HG02981 (cell line): Measurements from ENCODE around the gene LRRC56.
"Not testable (repeated sequence)": the region's sequence is repeated elsewhere in the genome, so short reads cannot be mapped to it uniquely, and the experiment has no call there.

Experiments used
- ATAC-seq: cut with Tn5 transposase; IDR thresholded peaks from one replicate; pipeline ENCODE4 v1.9.1; 2021; ENCODE audit warnings: mild to moderate bottlenecking, moderate library complexity; ENCODE audit not compliant: unreplicated experiment

Gene LRRC56

DNA sequence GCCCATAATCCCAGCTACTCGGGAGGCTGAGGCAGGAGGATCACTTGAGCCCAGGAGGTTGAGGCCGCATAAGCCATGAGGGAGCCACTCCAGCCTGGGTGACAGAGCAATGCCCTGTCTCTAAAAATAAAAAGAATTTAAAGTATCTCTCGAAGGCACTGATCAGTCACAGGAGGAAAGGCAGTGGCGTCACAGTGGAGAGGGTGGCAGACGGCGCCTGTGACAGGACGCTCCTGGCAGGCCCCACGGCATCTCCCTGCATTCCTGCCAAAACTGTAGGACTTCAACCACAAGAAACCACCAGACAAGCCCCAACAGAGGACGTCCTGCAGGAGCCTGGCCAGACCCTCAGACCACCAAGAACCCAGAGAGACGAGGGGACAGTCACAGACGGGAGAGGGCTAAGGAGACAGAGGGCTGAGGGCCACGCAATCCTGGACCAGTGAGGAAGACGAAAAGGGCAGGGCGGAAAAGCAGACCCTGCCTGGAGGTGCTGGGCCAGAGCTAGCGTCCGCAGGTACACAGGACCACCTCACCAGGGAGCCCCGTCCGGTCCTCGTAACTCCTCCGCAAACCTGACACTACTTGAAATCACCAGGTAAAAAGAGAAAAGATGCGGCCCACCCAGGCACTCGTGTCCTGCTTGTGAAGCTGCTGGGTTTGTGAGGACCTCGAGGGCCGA, 36.2 kb upstream of the LRRC56 start:
- ATAC-seq: no peak

DNA sequence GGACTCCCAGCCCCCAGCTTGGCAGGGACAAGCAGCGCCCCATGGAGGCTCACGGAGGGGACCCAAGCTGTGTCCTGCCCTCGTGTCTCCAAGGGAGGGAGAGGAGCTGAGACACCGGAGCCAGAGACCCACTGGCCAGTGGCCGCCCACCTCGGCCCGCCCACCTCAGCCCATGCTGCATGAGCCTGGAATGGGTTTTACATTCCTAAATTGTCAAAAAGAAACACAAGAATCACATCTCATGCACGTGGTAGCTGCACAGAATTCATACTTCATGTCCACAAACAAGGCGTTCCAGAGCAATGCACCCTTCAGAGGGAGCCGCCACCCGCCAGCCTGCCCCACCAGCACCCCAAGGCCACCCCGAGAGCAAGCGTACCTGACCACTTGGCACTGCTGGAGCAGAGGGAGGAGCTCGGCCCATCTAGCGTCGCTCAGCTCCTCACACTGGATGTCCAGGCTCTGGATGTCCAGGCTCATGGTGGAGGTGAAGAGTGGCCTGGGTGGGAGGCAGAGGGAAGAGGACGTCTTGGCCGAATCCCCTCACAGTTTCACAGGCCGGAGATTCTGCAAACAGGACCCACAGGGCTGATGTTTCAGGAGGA, 35.5 kb upstream of the LRRC56 start:
- ATAC-seq: no peak

DNA sequence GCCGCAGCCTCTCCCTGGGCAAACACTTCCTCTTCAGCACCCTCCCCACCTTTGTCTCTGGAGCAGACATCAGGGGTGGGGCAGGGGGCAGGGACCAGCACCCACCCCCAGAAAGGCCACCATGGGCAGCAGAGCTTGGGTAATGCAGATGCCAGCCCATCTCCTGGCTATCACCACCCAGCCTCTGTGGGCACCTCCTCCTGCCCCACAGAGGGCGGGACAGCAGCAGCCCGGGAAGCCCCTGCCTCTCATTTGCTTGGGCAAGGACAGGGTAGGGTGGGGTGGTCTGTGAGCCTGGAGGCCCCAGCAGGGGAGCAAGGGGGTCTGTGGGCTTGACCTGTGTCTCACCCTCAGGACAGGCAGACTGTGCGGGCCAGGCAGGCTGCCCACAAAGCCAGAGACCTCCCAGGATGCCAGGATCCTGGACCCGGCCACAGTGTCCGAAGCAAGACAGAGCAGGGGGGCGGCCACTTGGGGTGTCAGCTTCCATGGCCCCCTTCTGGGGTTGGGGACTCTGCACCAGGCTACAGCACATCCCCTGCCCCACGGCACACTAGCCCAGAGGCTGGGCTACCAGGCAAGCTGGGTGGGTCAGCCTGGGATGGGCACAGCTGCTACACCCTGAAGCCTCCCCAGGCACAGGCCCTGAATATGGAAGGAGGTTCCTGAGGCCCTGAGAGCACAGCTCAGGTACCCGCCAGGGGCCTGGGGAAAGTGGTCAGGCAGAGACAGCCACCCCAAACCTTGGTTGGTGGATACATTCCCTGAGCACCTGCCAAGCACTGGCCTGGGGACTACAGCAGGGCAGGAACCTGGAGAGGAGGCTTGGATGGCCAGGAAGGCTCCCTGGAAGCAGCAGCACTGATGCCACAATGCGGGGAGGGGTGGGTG, 34.8 kb upstream of the LRRC56 start:
- no peak for ATAC-seq

DNA sequence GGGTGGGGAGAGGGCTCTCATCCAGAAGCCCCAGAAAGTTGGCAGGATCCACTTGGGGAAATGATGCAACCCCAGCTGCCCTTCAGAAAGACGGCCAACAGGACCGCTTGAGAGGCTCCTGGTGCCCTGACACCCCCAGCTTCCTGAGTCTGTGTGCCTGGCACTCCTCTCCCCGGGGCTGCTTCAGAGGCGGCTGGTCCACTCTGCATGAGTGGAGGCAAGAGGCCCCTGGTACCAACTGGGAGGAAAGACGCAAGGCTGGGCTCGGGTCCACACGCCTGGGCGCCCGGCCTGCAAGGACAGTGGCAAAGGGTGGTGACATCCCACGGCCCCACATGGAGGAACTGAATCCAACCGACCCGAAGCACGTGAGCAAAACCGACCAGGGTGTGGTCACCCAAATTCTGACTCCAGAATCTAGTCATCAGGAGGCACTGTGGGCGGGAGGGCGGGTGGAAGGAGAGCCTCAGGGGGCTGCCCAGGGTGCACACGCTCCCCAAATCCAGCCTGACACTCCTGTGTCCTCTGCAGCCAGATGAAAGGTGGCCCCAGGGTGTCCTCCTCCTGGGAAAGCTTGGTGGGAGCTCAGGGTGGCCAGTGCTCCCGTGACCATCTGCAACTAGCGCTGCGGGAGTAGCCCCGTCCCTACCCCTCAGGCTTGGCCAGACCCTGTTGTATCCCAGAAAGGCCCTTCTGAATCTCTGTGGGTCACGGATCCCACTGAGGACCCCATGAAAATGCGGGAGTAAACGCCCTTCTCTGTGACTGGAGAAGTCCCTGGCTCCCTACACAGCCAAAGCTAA, 33.9 kb upstream of the LRRC56 start:
- ATAC-seq: no peak

DNA sequence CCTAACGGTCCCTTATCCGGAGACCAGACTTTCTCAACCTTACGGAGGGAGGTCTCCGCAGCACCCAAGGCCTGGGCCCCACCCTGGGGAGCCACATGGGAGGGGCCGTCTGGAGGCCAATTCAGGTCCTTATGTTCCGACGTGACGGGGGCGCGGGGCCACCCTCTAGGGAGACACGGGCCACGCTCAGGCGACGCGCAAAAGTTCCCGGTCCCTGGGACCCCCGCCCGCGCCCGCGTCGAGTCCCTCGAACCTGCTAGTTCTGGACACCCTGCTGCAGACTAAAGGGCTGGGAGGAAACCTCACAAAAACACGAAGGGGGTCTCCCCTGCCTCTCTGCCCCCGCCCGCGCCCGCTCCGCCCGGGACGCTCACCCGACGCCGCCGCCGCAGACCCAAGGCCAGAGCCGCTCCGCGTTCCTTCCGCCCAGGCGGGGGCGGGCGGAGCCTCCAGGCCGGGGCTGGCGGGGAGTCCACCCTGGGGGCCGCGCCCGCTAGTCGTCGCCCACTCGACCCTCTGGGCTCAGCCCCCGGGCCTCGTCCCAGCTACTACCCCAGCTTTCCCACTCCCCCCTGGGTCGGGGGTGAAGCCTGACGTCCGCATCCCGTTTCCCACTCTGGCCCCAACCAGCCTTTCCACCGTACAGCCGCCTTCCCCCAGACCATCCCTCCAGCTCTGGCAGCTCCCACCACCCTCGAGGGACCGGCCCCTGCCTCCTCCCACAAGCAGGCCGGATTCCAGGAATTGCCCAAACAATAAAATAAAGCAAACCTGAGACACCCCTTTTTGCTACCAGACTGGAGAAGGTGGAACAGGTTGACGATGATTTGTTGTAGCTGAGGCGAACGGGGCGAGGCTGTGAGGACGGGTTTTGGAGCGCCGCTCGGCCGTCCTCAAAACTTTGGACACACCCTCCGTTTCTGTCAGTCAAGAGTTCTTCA, 33.0 kb upstream of the LRRC56 start:
- no peak for ATAC-seq

DNA sequence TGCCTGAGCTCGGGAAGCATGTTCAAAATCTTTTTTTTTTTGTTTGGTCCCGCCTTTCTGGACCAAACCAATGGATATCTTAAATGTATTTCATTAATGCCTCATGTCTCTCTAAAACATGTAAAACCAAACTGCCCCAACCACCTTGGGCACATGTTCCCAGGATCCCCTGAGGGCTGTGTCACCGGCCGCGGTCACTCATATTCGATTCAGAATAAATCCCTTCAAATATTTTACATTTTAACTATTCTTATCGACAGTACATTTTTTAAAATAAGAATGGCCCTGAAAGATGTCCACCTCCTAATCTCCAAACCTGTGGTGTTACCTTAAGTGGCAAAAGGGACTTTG, 32.4 kb upstream of the LRRC56 start:
- no peak for ATAC-seq

DNA sequence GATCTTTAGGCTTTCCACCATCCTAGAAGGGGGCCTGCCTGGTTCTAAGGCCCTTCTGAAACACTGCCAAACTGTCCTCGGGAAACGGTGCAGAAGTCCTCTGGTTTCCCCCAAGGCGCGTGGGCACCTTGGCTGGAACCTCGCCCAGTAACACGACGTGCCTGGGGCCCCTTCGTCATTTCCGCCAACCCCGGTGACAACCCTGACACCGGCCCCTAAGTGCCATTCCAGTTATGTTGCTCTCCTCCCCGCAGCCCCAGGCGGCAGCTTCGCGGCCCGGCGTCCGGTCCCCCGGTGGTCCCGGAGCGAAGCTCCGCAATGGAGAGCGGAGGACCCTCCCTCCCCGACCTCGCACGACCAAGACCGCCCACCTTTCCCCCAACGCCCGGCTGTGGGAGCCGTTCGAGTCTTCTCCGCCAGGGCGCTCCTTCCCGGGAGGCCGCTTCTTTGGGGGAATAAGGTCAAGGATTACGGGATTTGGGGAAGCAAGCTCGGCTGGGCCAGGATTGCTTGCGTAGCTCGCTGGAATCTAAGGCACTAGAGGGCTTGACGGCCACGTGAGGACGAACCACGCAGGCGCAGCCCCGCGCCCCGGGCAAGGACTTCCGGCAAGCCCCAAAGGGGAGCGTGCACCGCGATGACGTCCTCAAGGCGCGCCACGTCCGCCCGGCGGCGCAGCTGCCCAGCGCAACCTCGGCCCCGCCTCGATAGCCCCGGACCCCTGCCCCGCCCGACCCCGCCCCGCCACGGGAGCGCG, 30.9 kb upstream of the LRRC56 start:
- peak; percentile 62 for ATAC-seq

DNA sequence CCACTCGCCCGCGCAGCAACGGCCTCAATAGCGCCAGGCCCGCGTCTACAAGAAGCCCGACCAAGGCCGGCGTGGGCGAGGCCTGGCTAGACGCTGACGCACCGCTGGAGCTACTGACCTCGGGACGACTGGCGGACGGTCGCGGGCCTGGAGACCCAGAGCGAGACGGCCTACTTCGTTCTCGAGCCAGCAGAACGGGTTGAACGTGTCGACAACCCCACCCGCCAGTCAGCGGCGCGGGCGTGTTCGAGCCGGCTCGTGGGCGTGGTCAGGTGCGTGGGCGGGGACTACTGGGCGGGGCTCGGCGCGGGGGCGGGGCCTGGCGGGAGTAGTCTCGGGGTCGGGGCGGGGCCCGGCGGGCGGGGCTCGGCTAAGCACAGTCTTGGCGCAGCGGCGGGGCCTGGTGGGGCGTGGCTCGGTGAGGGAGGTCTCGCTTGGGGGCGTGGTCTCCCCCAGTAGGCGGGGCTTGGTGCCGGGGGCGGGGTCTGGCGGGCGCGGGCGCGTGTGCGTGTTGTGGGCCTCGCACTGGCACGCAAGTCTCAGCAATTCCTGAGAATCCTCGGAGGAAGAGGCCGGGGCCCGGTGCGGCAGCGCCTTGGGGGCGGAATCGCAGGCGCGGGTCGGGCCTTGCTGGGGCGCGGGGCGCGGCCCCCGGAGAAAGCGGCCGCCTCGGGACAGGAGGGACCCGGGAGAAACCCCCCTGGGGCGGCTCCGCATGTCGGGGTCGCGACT, 30.2 kb upstream of the LRRC56 start, which contains the start of gene RNH1:
Gene RNH1, minus strand, starts transcription at position 248 of the 732 bp plus-strand sequence. CDS start 5,080 bp downstream, outside the sequence.
- ATAC-seq: peak; percentile 54

DNA sequence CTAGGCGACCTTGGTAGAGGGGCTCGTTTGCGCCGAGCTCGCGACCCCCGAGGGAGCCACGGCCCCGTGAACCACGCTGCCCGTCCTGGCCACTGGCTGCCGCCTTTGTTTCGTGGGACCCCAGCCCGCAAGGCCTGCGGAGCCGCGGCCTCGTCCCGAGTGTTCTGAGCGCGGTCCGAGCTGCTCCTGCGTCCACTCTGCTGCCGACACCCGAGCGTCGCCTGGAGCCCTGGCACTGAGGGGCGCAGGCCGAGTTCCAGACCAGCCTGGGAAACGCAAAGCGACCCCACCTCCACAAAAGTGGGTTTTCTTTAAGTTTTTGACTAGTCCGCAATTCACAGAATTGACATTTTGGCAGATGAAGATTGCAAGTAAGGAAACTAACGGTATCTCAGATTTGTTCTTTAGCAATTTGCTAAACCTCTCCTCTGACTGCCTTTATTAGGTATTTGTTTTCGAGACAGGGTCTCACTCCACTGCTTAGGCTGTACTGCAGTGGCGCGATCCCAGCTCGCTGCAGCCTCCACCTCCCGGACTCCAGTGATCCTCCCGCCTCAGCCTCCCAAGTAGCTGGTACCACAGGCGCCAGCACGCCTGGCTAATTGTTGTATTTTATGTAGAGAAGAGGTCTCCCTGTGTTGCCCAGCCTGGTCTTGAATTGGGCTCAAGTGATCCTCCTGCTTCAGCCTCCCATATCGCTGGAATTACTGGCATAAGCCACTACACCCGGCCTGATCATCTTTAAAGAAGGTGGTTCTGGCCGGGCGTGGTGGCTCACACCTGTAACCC, 29.4 kb upstream of the LRRC56 start:
- no peak for ATAC-seq

DNA sequence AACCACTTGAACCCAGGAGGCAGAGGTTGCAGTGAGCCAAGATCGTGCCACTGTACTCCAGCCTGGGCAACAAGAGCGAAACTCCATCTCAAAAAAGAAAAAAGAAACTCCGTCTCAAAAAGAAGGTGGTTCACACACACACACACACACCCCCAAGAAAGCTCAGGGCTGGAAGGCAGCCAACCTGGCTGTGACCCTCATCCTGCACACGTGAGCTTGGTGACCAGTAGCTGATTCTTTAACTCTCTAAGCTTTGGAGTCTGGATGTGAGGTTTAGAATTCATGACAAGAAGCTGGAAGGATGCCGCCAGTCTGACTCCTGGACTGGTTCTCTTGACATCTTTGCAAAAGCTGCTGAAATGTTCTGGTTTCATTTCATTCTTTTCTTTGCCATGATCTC, 28.4 kb upstream of the LRRC56 start:
- no peak for ATAC-seq

DNA sequence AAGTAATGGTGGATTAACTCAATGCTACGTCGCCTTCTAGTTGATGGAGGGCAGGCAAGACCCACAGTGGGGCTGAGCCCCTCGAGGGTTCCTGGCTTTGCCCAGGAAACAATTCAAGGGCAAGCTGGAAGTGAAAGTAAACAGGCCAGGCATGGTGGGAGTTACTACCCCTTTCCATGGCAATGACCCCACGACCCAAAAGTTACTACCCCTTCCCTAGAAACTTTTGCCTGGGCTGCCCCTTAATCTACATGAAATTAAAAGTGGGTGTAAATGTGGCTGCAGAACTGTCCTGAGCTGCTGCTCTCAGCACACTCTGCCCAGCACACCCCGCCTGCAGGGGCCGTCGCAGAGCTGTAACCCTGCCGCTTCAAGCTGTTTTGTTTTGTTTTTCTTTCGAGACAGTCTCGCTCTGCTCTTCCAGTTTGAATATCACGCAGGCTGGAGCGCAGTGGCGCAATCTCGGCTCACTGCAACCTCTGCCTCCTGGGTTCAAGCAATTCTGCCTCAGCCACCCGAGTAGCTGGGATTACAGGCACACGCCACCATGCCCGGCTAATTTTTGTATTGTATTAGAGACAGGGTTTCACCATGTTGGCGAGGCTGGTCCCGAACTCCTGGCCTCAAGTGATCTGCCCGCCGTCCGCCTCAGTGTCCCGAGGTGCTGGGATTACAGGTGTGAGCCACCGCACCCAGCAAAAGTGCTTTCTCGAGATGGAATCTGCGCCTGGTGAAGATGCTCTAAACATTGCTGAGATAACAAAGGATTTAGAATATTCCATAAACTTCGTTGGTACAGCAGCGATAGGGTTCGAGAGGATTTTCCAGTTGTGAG, 24.3 kb upstream of the LRRC56 start:
- ATAC-seq: no peak

DNA sequence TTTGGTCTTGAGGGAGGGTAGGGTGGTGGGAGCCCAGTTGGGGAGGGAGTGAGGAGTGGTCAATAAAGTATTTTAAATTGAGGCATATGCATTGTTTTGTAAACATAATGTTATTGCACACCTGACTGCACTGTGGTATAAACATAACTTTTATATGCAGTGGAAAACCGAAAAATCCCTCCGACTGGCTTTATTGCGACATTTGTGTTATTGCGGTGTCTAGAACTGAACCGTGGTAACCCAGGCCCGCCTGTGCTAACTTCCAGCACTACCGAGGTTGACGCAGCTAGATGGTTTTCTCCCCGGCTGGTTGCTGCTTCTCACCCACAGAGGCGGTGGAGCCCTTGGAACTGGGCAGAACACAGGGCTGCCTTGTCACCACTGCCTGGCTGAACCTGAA, 22.7 kb upstream of the LRRC56 start:
- ATAC-seq: no peak

DNA sequence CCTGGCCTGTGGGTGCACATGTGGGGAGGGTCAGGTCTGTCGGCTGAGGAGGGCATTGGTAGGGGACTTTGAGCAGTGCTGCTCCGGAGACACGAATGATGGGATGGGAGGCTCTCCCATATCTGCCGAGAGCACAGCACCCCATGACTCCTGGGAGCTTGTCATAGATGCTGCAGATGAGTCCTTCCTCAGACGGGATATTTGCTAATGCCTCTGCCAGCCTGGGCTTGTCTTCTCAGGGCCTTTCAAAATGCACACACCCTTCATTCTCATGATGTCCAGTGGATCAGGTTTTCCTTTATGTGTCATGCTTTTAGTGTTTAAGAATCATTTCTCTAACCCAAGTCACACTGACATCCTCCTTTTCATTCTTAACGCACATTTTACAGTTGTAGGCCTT, 22.2 kb upstream of the LRRC56 start:
- no peak for ATAC-seq

DNA sequence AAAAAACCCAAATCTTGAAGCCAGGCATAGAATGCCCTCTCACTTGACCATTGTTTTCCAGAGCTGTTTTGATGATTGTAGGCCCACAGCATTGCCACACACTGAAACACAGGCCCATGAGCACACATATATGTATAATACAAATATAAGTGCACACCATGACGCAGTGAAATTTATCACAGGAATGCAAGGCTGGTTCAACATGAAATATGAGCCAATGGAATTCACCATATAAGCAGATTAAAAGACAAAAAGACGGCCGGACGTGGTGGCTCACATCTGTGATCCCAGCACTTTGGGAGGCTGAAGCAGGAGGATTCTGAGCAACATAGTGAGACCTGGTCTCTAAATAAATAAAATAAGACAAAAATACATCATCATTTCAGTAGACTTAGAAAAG, 20.9 kb upstream of the LRRC56 start:
- ATAC-seq: no peak

DNA sequence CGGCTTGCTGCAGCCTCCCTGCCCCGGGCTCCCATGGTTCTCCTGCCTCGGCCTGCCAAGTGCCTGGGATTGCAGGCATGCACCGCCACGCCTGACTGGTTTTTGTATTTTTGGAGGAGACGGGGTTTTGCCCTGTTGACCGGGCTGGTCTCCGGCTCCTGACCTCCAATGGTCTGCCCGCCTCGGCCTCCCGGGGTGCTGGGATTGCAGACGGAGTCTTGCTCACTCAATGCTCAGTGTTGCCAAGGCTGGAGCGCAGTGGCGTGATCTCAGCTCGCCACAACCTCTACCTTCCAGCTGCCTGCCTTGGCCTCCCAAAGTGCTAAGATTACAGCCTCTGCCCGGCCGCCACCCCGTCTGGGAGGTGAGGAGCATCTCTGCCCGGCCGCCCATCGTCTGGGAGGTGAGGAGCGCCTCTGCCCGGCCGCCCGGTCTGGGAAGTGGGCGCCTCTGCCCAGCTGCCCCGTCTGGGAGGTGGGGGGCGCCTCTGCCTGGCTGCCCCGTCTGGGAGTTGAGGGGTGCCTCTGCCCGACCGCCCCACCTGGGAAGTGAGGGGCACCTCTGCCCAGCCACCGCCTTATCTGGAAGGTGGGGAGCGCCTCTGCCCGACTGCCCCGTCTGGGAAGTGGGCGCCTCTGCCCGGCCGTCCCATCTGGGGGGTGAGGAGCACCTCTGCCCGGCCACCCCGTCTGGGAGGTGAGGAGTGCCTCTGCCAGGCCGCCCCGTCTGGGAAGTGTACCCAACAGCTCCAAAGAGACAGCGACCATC, 20.2 kb upstream of the LRRC56 start:
- ATAC-seq: not testable (repeated sequence)
